ENCODE results near the gene ZNF462. TPM values are rescaled to one million over a fixed set of nuclear protein-coding genes. Genes with fewer than 3 reads are reported as not detected.
"Not testable (repeated sequence)": the region's sequence is repeated elsewhere in the genome, so short reads cannot be mapped to it uniquely, and the experiment has no call there.

ZNF462 gene
- total RNA-seq, 8 experiments from 2014 or later = 0.49 to 85.2 (median 47.8) TPM

DNA sequence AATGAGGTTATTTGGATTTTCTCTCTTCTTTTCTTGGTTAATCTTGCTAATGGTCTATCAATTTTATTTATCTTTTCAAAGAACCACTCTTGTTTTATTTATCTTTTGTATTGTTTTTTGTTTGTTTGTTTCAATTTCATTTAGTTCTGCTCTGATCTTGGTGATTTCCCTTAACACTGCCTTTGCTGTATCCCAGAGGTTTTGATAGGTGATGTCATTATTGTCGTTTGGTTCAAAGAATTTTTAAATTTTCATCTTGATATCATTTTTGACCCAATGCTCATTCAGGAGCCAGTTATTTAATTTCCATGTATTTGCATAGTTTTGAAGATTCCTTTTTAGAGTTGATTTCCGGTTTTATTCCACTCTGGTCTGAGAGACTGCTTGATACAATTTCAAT is 126.9 kb downstream of the ZNF462 start:
- ATAC-seq (replicated peaks in 6 of 8); in situ Hi-C loops (cut with MboI; ENCODE audit: low pct_unique_long_range_greater_than_20kb in 2 of 9, low sequenced_read_pairs in 9 of 9, unreplicated experiment in 9 of 9); H3K27ac ChIP-seq; H3K4me1 ChIP-seq (replicated peaks in 1 of 2); H3K4me3 ChIP-seq: not testable (repeated sequence)
- 44 to 100% (median 86%) methylated on average over 2 of the region's 2 CpGs for WGBS, 10 experiments

DNA sequence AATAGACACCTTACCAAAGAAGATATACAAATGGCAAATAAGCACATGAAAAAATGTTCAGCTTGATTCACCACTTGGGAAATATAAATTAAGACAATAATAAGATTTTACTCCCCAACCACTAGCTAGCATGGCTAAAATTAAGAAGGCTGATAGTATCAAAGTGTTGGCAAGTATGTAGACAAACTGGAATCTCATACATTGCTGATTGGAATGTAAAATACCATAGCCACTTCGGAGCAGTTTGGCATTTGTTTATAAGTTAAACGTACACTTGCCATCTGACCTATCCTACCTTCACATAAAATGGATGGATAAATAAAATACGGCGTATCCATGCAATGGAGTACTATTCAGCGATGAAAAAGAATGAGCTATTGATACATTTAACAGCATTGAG is 129.2 kb downstream of the ZNF462 start:
- no peaks in the 10 kb centered on the region for H3K4me1 ChIP-seq (replicated peaks in 1 of 2)
- 72 to 96% (median 91%) methylated on average over 2 to 5 of the region's 5 CpGs for WGBS, 10 experiments
- in situ Hi-C loops (cut with MboI; ENCODE audit: low pct_unique_long_range_greater_than_20kb in 2 of 9, low sequenced_read_pairs in 9 of 9, unreplicated experiment in 9 of 9) = no loop called here
- no peak overlapping the region for H3K4me3 ChIP-seq
- H3K27ac ChIP-seq = no peak overlapping the region
- no peak for ATAC-seq (replicated peaks in 6 of 8)

DNA sequence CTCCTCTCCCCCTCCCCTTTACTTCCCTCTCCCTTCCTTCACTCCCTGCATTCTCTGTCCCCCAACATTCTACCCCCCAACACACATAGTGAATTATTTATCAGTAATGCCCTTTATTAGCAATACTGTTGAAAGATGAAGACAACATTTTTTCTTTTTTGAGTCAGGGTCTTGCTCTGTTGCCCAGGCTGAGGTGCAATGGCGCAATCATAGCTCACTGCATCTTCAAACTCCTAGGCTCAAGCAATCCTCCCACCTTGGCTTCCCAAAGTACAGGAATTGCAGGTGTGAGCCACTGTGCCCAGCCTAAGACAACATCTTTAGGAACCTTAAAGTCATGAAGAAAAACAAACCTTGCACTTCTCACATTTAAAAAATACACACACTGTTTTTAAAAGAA is 130.6 kb downstream of the ZNF462 start:
- in situ Hi-C loops (cut with MboI; ENCODE audit: low pct_unique_long_range_greater_than_20kb in 2 of 9, low sequenced_read_pairs in 9 of 9, unreplicated experiment in 9 of 9) = no loop called here
- Histone ChIP-seq H3K27ac (no peak overlapping the region), H3K4me3 (no peak overlapping the region), H3K4me1 (replicated peaks in 1 of 2) (no peaks in the 10 kb centered on the region)
- ATAC-seq (replicated peaks in 6 of 8) = no peak
- 33 to 100% (median 92%) methylated on average over 1 of the region's 1 CpG; no CpG with 5 or more reads in 4 of the 10 experiments for WGBS, 10 experiments

DNA sequence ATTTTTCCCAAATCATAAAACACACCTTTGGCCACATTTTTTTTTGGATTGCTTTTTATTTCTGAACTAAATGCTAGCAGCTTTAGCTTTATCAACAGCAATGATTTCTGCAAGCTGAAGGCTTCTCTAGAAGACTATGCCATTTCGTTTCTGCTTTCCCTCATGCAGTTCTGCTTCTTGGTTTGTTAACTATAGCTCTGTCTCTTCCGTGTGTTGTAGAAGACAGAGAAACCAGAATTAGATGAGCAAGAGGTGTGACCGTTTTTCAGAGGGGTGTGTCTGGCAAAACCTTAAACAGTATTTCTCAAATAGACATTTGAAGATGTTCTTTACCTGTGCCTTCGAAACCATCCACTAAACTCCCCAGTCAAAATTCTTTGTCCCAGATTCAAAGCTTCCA is 131.5 kb downstream of the ZNF462 start:
- no peaks in the 10 kb centered on the region for H3K4me1 ChIP-seq (replicated peaks in 1 of 2)
- WGBS, 10 experiments = 11 to 100% (median 83%) methylated on average over 1 to 4 of the region's 4 CpGs
- no peak overlapping the region for H3K4me3 ChIP-seq
- in situ Hi-C loops (cut with MboI; ENCODE audit: low pct_unique_long_range_greater_than_20kb in 2 of 9, low sequenced_read_pairs in 9 of 9, unreplicated experiment in 9 of 9) = no loop called here
- ATAC-seq (replicated peaks in 6 of 8) = no peak
- no peak overlapping the region for H3K27ac ChIP-seq

DNA sequence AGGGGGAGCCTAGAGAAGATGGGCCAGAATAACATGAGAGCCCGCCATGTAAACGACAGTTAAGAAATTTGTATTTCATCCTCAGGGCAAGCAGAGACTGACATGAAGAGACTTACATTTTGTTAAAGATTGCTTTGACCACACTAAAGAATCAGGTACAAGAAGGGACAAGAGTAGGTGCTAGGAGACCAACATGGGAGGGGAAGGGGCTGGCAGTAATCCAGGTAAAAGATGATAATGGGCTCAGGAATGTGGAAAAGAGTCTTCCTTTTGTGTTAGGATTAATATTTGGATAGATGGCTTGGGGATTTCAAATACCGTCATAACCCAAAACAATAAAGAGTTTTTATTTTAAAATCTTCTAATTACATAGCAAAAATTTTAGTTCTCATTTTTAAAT is 137.3 kb downstream of the ZNF462 start:
- in situ Hi-C loops (cut with MboI; ENCODE audit: low pct_unique_long_range_greater_than_20kb in 2 of 9, low sequenced_read_pairs in 9 of 9, unreplicated experiment in 9 of 9) = no loop called here
- 66 to 100% (median 93%) methylated on average over 1 to 3 of the region's 3 CpGs; no CpG with 5 or more reads in 2 of the 10 experiments for WGBS, 10 experiments
- Histone ChIP-seq H3K4me1 (replicated peaks in 1 of 2) (peaks cover 10 to 19% of the 10 kb centered on the region in 2 donors), H3K4me3 (no peak overlapping the region), H3K27ac (no peak overlapping the region)
- no peak for ATAC-seq (replicated peaks in 6 of 8)

DNA sequence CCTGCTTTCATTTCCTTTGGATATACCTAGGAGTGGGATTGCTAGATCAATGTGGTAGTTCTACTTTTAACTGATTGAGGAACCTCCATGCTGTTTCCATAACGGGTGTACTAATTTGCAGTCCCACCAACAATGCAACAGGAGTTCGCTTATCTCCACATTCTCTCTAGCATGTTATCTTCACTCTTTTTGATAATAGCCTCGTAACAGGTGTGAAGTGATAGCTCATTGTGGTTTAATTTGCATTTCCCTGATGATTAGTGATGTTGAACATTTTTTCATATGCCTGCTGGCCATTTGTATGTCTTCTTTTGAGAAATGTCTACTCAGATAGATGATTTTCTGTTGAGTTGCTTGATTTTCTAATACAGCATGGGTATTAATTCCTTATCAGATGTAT is 142.2 kb downstream of the ZNF462 start:
- Histone ChIP-seq H3K27ac (no peak overlapping the region), H3K4me1 (replicated peaks in 1 of 2) (peaks cover 27 to 31% of the 10 kb centered on the region in 2 donors), H3K4me3 (no peak overlapping the region)
- 0 to 100% (median 91%) methylated on average over 1 to 3 of the region's 3 CpGs for WGBS, 10 experiments
- ATAC-seq (replicated peaks in 6 of 8) = no peak
- in situ Hi-C loops (cut with MboI; ENCODE audit: low pct_unique_long_range_greater_than_20kb in 2 of 9, low sequenced_read_pairs in 9 of 9, unreplicated experiment in 9 of 9) = no loop called here

DNA sequence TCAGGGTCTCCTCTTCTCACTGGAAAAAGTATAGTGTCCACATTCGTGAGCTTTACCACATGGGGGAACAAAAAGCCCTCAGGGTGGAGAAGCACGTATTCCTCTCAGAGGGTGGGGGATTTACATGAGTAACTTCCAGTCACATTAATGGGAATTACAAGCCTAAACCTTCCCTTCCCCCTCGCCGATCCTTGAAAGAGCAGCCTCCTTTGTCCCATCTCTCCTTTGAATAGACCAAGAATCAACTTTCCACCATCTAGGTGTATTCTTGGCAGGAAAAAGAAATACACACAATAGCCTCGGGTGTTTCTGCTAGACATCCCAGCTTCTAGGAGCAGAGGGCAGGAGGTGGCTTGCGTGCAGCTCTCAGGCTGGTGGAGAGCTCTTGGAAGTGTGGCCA is 144.4 kb downstream of the ZNF462 start:
- Histone ChIP-seq H3K4me3 (no peak overlapping the region), H3K27ac (peak overlapping the region in 1 of 2 donors; percentile 22), H3K4me1 (replicated peaks in 1 of 2) (peaks cover 20 to 31% of the 10 kb centered on the region in 2 donors)
- 33 to 100% (median 65%) methylated on average over 1 to 4 of the region's 6 CpGs; no CpG with 5 or more reads in 2 of the 10 experiments for WGBS, 10 experiments
- ATAC-seq (replicated peaks in 6 of 8) = peak in 1 of 8 experiments; percentile 20
- in situ Hi-C loops (cut with MboI; ENCODE audit: low pct_unique_long_range_greater_than_20kb in 2 of 9, low sequenced_read_pairs in 9 of 9, unreplicated experiment in 9 of 9) = no loop called here

DNA sequence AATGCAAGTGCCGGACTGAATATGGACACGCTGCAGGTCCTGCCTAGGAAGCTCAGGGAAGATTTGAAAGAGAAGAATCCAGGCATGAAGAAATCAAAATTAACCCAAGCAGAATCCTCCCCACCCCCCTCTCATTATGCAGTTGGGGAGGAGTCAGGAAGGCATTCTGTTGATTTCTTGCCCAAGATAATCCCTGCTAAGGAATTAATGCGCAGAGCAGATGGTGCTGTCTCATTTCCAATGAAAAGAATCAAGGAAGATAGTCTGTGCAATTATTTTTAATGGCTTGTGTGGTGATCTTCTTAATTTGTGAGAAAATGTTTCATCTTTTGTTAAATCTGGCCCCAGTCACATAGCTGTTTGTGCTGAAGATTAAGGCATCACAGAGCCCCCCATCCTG is 145.0 kb downstream of the ZNF462 start:
- ATAC-seq (replicated peaks in 6 of 8) = peak in 4 of 8 experiments; percentile 14 to 66 (median 50)
- in situ Hi-C loops (cut with MboI; ENCODE audit: low pct_unique_long_range_greater_than_20kb in 2 of 9, low sequenced_read_pairs in 9 of 9, unreplicated experiment in 9 of 9) = no loop called here
- Histone ChIP-seq H3K27ac (peak overlapping the region in 1 of 2 donors; percentile 21), H3K4me3 (no peak overlapping the region), H3K4me1 (replicated peaks in 1 of 2) (peaks cover 17 to 29% of the 10 kb centered on the region in 2 donors)
- 17 to 100% (median 80%) methylated on average over 1 to 3 of the region's 3 CpGs; no CpG with 5 or more reads in 2 of the 10 experiments for WGBS, 10 experiments

DNA sequence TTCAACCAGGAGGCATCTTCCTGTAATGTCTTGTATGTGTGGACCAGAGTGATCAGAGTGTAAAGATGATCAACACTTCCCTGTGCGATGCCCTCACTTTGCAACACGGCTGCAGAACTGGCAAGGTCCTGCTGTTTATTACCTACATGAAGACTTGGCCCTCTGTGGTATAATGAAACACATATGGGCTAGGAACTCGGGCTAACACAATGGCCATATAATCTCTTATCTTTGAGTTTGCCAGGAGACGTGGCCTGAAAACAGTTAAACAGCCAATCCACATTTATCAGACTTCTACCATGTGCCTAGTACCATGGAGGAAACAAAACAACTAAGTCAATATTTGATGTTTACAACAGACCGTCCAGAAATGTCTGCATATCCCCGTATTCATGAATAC is 145.5 kb downstream of the ZNF462 start:
- 55 to 100% (median 93%) methylated on average over 1 to 6 of the region's 6 CpGs; no CpG with 5 or more reads in 3 of the 10 experiments for WGBS, 10 experiments
- Histone ChIP-seq H3K4me3 (no peak overlapping the region), H3K4me1 (replicated peaks in 1 of 2) (peaks cover 13 to 24% of the 10 kb centered on the region in 2 donors), H3K27ac (peak overlapping the region in 1 of 2 donors; percentile 21)
- in situ Hi-C loops (cut with MboI; ENCODE audit: low pct_unique_long_range_greater_than_20kb in 2 of 9, low sequenced_read_pairs in 9 of 9, unreplicated experiment in 9 of 9) = no loop called here
- ATAC-seq (replicated peaks in 6 of 8) = peak in 1 of 8 experiments; percentile 6

DNA sequence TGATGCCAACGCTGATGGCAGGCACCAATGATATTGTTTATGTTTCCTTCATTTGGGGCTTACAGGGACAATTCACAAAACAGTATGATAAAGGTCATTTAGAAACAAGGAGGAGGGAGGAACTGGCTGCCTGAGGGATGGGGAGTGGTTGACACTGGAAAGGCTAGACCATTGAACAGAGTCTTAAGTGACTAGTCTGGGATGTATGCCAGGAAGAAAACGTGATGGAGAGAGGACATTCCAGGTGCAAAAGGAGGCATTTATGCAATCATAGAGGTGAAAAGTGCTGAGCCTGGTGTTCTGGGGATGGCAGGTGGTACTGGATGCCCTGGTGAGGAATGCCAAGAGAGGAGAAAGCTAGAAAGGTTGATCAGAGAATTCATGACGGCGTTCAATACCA is 153.4 kb downstream of the ZNF462 start:
- Histone ChIP-seq H3K4me3 (no peak overlapping the region), H3K4me1 (replicated peaks in 1 of 2) (peaks cover 10 to 15% of the 10 kb centered on the region in 2 donors), H3K27ac (no peak overlapping the region)
- no peak for ATAC-seq (replicated peaks in 6 of 8)
- in situ Hi-C loops (cut with MboI; ENCODE audit: low pct_unique_long_range_greater_than_20kb in 2 of 9, low sequenced_read_pairs in 9 of 9, unreplicated experiment in 9 of 9) = no loop called here
- WGBS, 10 experiments = 0 to 98% (median 80%) methylated on average over 1 to 4 of the region's 4 CpGs; no CpG with 5 or more reads in 1 of the 10 experiments

DNA sequence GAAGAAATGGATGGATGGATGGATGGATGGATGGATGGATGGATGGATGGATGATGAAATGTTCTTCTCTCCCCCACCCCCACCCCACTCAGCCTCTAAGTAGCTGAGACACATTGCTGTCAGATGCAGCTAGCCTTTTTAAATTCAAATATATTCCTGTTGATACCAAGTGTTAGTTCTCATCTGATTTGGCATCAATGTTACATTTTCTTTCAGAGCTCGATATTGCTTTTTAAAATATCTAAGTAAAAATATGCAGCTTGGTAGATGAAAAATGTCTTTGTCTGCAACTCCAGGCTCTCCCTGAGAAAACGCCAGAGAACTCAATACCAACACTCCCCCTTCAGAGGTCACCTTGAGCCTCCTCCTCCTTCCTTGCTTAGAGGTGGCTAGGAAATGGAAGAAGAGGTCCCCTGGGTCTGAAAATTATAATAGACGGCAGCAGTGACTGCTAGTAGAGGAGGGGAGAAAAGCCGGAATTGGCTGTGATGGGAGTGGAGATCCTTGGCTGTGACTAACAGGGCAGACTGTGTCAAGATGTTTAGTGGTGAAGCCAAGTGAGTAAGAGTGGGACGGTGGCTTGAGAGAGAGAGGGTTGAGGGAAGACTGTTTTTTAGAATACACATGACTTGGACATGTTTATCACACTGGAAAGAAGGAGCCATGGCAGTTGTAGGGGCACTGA is 156.0 kb downstream of the ZNF462 start:
- Histone ChIP-seq H3K27ac (no peak overlapping the region), H3K4me1 (replicated peaks in 1 of 2) (peaks cover 10 to 15% of the 10 kb centered on the region in 2 donors), H3K4me3 (no peak overlapping the region)
- peak in 5 of 8 experiments; percentile 25 to 51 (median 32) for ATAC-seq (replicated peaks in 6 of 8)
- in situ Hi-C loops (cut with MboI; ENCODE audit: low pct_unique_long_range_greater_than_20kb in 2 of 9, low sequenced_read_pairs in 9 of 9, unreplicated experiment in 9 of 9) = no loop called here
- WGBS, 10 experiments = 0 to 90% (median 65%) methylated on average over 1 to 5 of the region's 5 CpGs

DNA sequence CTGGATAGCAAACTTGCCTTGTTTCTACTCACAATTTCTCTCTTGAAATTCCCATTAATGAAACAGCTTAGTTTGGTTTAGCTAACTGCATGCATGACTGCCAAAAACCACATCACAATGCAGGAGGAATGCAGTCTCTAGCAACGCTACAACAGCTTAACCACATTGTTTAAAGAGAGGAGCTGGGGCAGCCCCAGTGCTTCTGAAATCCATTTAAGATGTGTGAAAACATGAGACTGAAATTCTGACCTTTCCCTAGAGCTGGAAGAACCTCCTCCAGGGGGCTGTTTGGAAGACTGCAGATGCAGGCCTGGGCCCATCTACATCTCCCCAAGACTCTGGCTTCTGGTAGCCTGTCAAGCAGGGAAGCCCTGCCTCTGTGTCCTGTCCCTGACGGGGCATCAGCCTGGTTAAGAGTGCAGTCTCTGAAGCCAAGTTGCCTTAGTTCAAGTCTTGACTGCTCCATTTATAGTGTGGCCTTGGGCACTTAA is 157.1 kb downstream of the ZNF462 start:
- peak in 5 of 8 experiments; percentile 32 to 96 (median 52) for ATAC-seq (replicated peaks in 6 of 8)
- no peak overlapping the region for H3K4me3 ChIP-seq
- in situ Hi-C loops (cut with MboI; ENCODE audit: low pct_unique_long_range_greater_than_20kb in 2 of 9, low sequenced_read_pairs in 9 of 9, unreplicated experiment in 9 of 9) = no loop called here
- WGBS, 10 experiments = 0 to 88% (median 41%) methylated on average over 1 to 2 of the region's 2 CpGs; no CpG with 5 or more reads in 4 of the 10 experiments
- peaks cover 15 to 18% of the 10 kb centered on the region in 2 donors for H3K4me1 ChIP-seq (replicated peaks in 1 of 2)
- H3K27ac ChIP-seq = no peak overlapping the region

DNA sequence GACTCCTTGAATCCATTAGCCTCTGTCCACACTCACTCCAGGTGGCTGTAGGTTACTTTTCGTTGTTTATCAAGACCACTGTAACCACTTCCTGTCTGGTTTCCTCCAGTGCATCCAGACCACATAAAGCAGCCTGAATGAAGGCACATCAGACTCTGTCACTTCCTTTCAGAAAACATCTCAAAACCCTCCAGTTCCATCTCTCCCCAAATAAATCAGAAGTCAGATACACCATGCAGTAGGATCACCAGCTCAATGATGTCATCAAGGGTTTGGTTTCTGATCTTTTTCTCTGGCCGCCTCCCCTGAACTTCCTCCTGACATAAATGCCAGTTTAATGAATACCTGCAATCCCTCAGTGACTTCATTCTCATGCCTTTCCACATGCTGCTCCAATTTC is 161.2 kb downstream of the ZNF462 start:
- no peak overlapping the region for H3K4me3 ChIP-seq
- peaks cover 14 to 16% of the 10 kb centered on the region in 2 donors for H3K4me1 ChIP-seq (replicated peaks in 1 of 2)
- in situ Hi-C loops (cut with MboI; ENCODE audit: low pct_unique_long_range_greater_than_20kb in 2 of 9, low sequenced_read_pairs in 9 of 9, unreplicated experiment in 9 of 9) = no loop called here
- ATAC-seq (replicated peaks in 6 of 8) = no peak
- WGBS, 10 experiments = 40 to 88% (median 60%) methylated on average over 1 to 2 of the region's 2 CpGs; no CpG with 5 or more reads in 3 of the 10 experiments
- H3K27ac ChIP-seq = no peak overlapping the region
